LNCaP clone FGC (cell line): ENCODE data around the gene MARVELD1.

Experiments used
- DNase-seq: peaks from one replicate; pipeline ENCODE4 v3.0.0-alpha.2; 2011; ENCODE audit warnings: low read depth
- H3K4me3 ChIP-seq: 2 replicates; pipeline ENCODE4 v1.5.1; 2011; ENCODE audit warnings: mild to moderate bottlenecking, low read depth, low read length, control low read depth
- CTCF ChIP-seq: IDR thresholded peaks from 2 replicates; pipeline ENCODE4 v1.5.1; 2012; ENCODE audit warnings: mild to moderate bottlenecking; ENCODE audit not compliant: control insufficient read depth, insufficient read depth; ENCODE audit errors: extremely low read depth

The MARVELD1 gene

GRCh38 chr10:97747573-97747972 is 34.0 kb downstream of the MARVELD1 start:
- no peak for TF ChIP-seq CTCF
- no peak for DNase-seq
- H3K4me3 ChIP-seq = no peak overlapping the region

GRCh38 chr10:97748116-97748515 is 34.6 kb downstream of the MARVELD1 start:
- H3K4me3 ChIP-seq = no peak overlapping the region
- no peak for DNase-seq
- TF ChIP-seq CTCF = no peak

GRCh38 chr10:97752956-97753355 is 39.4 kb downstream of the MARVELD1 start:
- DNase-seq = no peak
- no peak overlapping the region for H3K4me3 ChIP-seq
- TF ChIP-seq CTCF = no peak

- no peak for TF ChIP-seq CTCF
- DNase-seq = no peak
- no peak overlapping the region for H3K4me3 ChIP-seq
Observed at GRCh38 chr10:97754726-97755125, 41.2 kb downstream of the MARVELD1 start.

- TF ChIP-seq CTCF = no peak
- no peak for DNase-seq
- no peak overlapping the region for H3K4me3 ChIP-seq
Observed at GRCh38 chr10:97755718-97756117, 42.2 kb downstream of the MARVELD1 start.

GRCh38 chr10:97757471-97757870 is 43.9 kb downstream of the MARVELD1 start:
- no peak for DNase-seq
- no peak overlapping the region for H3K4me3 ChIP-seq

More at GRCh38 chr10:97757471-97757870, 43.9 kb downstream of the MARVELD1 start:
- no peak for TF ChIP-seq CTCF
